ENCODE measurements around the gene RAP1A.

Gene RAP1A

GRCh38 chr1:111695801-111696200 lies 76.2 kb downstream of the RAP1A start:
- Histone ChIP-seq H3K4me3 (no peak overlapping the region), H3K9me3 (ENCODE audit: low read depth, low read length) (no peaks in the 10 kb centered on the region), H3K9ac (ENCODE audit: insufficient read length) (no peak overlapping the region), H3K27ac (no peak overlapping the region), H3K36me3 (ENCODE audit: insufficient read depth, low read length) (peaks cover 46% of the 10 kb centered on the region)
- TF ChIP-seq FOXP2 (optimal IDR thresholded peaks at IDR 0.05; ENCODE audit: control extremely low read depth, extremely low read length, insufficient read depth) (no peak), EZH2 (IDR thresholded peaks at IDR 0.05) (no peak), POLR2AphosphoS5 (IDR thresholded peaks at IDR 0.05; ENCODE audit: borderline replicate concordance, low read depth, low read length) (no peak)
- no peak for DNase-seq (ENCODE audit: low read depth, low spot score)

GRCh38 chr1:111696330-111696729 lies 76.7 kb downstream of the RAP1A start:
- Histone ChIP-seq H3K27ac (no peak overlapping the region), H3K9ac (ENCODE audit: insufficient read length) (no peak overlapping the region), H3K4me3 (no peak overlapping the region), H3K9me3 (ENCODE audit: low read depth, low read length) (no peaks in the 10 kb centered on the region), H3K36me3 (ENCODE audit: insufficient read depth, low read length) (peaks cover 51% of the 10 kb centered on the region)
- DNase-seq (ENCODE audit: low read depth, low spot score), result no peak
- TF ChIP-seq FOXP2 (optimal IDR thresholded peaks at IDR 0.05; ENCODE audit: control extremely low read depth, extremely low read length, insufficient read depth) (no peak), EZH2 (IDR thresholded peaks at IDR 0.05) (no peak), POLR2AphosphoS5 (IDR thresholded peaks at IDR 0.05; ENCODE audit: borderline replicate concordance, low read depth, low read length) (no peak)

- TF ChIP-seq FOXP2 (optimal IDR thresholded peaks at IDR 0.05; ENCODE audit: control extremely low read depth, extremely low read length, insufficient read depth), result no peak
- no peak for TF ChIP-seq POLR2AphosphoS5 (IDR thresholded peaks at IDR 0.05; ENCODE audit: borderline replicate concordance, low read depth, low read length)
- TF ChIP-seq EZH2 (IDR thresholded peaks at IDR 0.05), result no peak
- no peak overlapping the region for H3K4me3 ChIP-seq
- H3K27ac ChIP-seq, result no peak overlapping the region
- no peaks in the 10 kb centered on the region for H3K9me3 ChIP-seq (ENCODE audit: low read depth, low read length)
- no peak for DNase-seq (ENCODE audit: low read depth, low spot score)
- peaks cover 52% of the 10 kb centered on the region for H3K36me3 ChIP-seq (ENCODE audit: insufficient read depth, low read length)
- no peak overlapping the region for H3K9ac ChIP-seq (ENCODE audit: insufficient read length)
Observed at GRCh38 chr1:111699268-111699667, 79.7 kb downstream of the RAP1A start.

GRCh38 chr1:111702504-111703050 lies 83.0 kb downstream of the RAP1A start:
- TF ChIP-seq POLR2AphosphoS5 (IDR thresholded peaks at IDR 0.05; ENCODE audit: borderline replicate concordance, low read depth, low read length), result no peak
- TF ChIP-seq FOXP2 (optimal IDR thresholded peaks at IDR 0.05; ENCODE audit: control extremely low read depth, extremely low read length, insufficient read depth), result no peak
- TF ChIP-seq EZH2 (IDR thresholded peaks at IDR 0.05), result no peak
- Histone ChIP-seq H3K27ac (no peak overlapping the region), H3K36me3 (ENCODE audit: insufficient read depth, low read length) (peaks cover 50% of the 10 kb centered on the region), H3K9me3 (ENCODE audit: low read depth, low read length) (no peaks in the 10 kb centered on the region), H3K9ac (ENCODE audit: insufficient read length) (no peak overlapping the region), H3K4me3 (no peak overlapping the region)
- no peak for DNase-seq (ENCODE audit: low read depth, low spot score)

GRCh38 chr1:111704240-111704639 lies 84.7 kb downstream of the RAP1A start:
- Histone ChIP-seq H3K36me3 (ENCODE audit: insufficient read depth, low read length) (peaks cover 52% of the 10 kb centered on the region), H3K27ac (no peak overlapping the region), H3K9ac (ENCODE audit: insufficient read length) (no peak overlapping the region), H3K9me3 (ENCODE audit: low read depth, low read length) (no peaks in the 10 kb centered on the region), H3K4me3 (no peak overlapping the region)
- no peak for TF ChIP-seq POLR2AphosphoS5 (IDR thresholded peaks at IDR 0.05; ENCODE audit: borderline replicate concordance, low read depth, low read length)
- TF ChIP-seq FOXP2 (optimal IDR thresholded peaks at IDR 0.05; ENCODE audit: control extremely low read depth, extremely low read length, insufficient read depth), result no peak
- no peak for TF ChIP-seq EZH2 (IDR thresholded peaks at IDR 0.05)
- no peak for DNase-seq (ENCODE audit: low read depth, low spot score)

GRCh38 chr1:111704776-111705175 lies 85.2 kb downstream of the RAP1A start:
- no peak for TF ChIP-seq FOXP2 (optimal IDR thresholded peaks at IDR 0.05; ENCODE audit: control extremely low read depth, extremely low read length, insufficient read depth)
- TF ChIP-seq EZH2 (IDR thresholded peaks at IDR 0.05), result no peak
- no peak for TF ChIP-seq POLR2AphosphoS5 (IDR thresholded peaks at IDR 0.05; ENCODE audit: borderline replicate concordance, low read depth, low read length)
- no peak overlapping the region for H3K4me3 ChIP-seq
- no peak overlapping the region for H3K9ac ChIP-seq (ENCODE audit: insufficient read length)
- no peak for DNase-seq (ENCODE audit: low read depth, low spot score)
- H3K36me3 ChIP-seq (ENCODE audit: insufficient read depth, low read length), result peaks cover 47% of the 10 kb centered on the region
- H3K27ac ChIP-seq, result no peak overlapping the region
- no peaks in the 10 kb centered on the region for H3K9me3 ChIP-seq (ENCODE audit: low read depth, low read length)

- DNase-seq (ENCODE audit: low read depth, low spot score), result no peak
- H3K4me3 ChIP-seq, result no peak overlapping the region
- no peak overlapping the region for H3K27ac ChIP-seq
- TF ChIP-seq POLR2AphosphoS5 (IDR thresholded peaks at IDR 0.05; ENCODE audit: borderline replicate concordance, low read depth, low read length) (no peak), FOXP2 (optimal IDR thresholded peaks at IDR 0.05; ENCODE audit: control extremely low read depth, extremely low read length, insufficient read depth) (no peak), EZH2 (IDR thresholded peaks at IDR 0.05) (no peak)
- no peak overlapping the region for H3K9ac ChIP-seq (ENCODE audit: insufficient read length)
- no peaks in the 10 kb centered on the region for H3K9me3 ChIP-seq (ENCODE audit: low read depth, low read length)
- peaks cover 37% of the 10 kb centered on the region for H3K36me3 ChIP-seq (ENCODE audit: insufficient read depth, low read length)
Observed at GRCh38 chr1:111705841-111706240, 86.3 kb downstream of the RAP1A start.

GRCh38 chr1:111706921-111707320 lies 87.3 kb downstream of the RAP1A start:
- no peaks in the 10 kb centered on the region for H3K9me3 ChIP-seq (ENCODE audit: low read depth, low read length)
- H3K4me3 ChIP-seq, result no peak overlapping the region
- no peak overlapping the region for H3K27ac ChIP-seq
- peaks cover 29% of the 10 kb centered on the region for H3K36me3 ChIP-seq (ENCODE audit: insufficient read depth, low read length)
- no peak for TF ChIP-seq EZH2 (IDR thresholded peaks at IDR 0.05)
- TF ChIP-seq POLR2AphosphoS5 (IDR thresholded peaks at IDR 0.05; ENCODE audit: borderline replicate concordance, low read depth, low read length), result no peak
- TF ChIP-seq FOXP2 (optimal IDR thresholded peaks at IDR 0.05; ENCODE audit: control extremely low read depth, extremely low read length, insufficient read depth), result no peak
- no peak overlapping the region for H3K9ac ChIP-seq (ENCODE audit: insufficient read length)
- no peak for DNase-seq (ENCODE audit: low read depth, low spot score)

- Histone ChIP-seq H3K9me3 (ENCODE audit: low read depth, low read length) (no peaks in the 10 kb centered on the region), H3K4me3 (no peak overlapping the region), H3K36me3 (ENCODE audit: insufficient read depth, low read length) (peaks cover 29% of the 10 kb centered on the region), H3K27ac (no peak overlapping the region), H3K9ac (ENCODE audit: insufficient read length) (no peak overlapping the region)
- TF ChIP-seq EZH2 (IDR thresholded peaks at IDR 0.05) (no peak), FOXP2 (optimal IDR thresholded peaks at IDR 0.05; ENCODE audit: control extremely low read depth, extremely low read length, insufficient read depth) (no peak), POLR2AphosphoS5 (IDR thresholded peaks at IDR 0.05; ENCODE audit: borderline replicate concordance, low read depth, low read length) (no peak)
- DNase-seq (ENCODE audit: low read depth, low spot score), result no peak
Observed at GRCh38 chr1:111707906-111708305, 88.3 kb downstream of the RAP1A start.
